ENCODE data around the gene FSTL4. TPM values are rescaled to one million over a fixed set of nuclear protein-coding genes. Genes with fewer than 3 reads are reported as not detected.

Gene FSTL4
- total RNA-seq, 1 experiment from 2014 or later, result 2.7 TPM

DNA sequence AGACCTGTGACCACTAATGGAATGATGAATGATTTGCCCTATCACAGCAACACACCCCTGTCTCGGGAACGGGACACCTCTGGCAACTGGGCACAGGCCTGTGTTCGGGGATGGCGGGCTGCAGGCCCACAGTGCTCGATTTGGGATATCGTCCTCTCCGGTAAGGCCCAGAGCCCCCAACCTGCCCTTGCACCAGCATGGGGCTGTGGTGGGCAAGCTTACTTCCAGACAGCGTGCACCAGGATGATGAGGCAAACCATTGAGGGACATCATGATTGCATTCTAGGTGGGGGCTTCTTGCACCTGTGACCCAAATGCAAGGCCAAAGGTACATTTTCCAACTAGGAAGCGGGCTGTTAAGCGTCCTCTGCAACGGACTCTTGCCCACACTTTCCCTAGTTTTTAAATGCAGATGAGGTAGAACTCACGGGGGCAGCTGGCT, 275.4 kb downstream of the FSTL4 start:
- H3K27me3 Mint-ChIP-seq (ENCODE audit: insufficient read depth, unreplicated experiment), result peaks cover 6% of the 10 kb centered on the region
- H3K4me1 ChIP-seq, result peaks cover 6% of the 10 kb centered on the region; the same call in 1 of the 2 replicates
- H3K4me3 Mint-ChIP-seq (ENCODE audit: unreplicated experiment), result no peak overlapping the region
- TF ChIP-seq, protein P1, sequence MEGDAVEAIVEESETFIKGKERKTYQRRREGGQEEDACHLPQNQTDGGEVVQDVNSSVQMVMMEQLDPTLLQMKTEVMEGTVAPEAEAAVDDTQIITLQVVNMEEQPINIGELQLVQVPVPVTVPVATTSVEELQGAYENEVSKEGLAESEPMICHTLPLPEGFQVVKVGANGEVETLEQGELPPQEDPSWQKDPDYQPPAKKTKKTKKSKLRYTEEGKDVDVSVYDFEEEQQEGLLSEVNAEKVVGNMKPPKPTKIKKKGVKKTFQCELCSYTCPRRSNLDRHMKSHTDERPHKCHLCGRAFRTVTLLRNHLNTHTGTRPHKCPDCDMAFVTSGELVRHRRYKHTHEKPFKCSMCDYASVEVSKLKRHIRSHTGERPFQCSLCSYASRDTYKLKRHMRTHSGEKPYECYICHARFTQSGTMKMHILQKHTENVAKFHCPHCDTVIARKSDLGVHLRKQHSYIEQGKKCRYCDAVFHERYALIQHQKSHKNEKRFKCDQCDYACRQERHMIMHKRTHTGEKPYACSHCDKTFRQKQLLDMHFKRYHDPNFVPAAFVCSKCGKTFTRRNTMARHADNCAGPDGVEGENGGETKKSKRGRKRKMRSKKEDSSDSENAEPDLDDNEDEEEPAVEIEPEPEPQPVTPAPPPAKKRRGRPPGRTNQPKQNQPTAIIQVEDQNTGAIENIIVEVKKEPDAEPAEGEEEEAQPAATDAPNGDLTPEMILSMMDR (IDR thresholded peaks at IDR 0.05; ENCODE audit: insufficient read depth in 1 of 2, low read depth in 1 of 2, low read length in 1 of 2, severe bottlenecking in 1 of 2, unreplicated experiment in 1 of 2), result no peak
- H3K9me3 ChIP-seq, result no peaks in the 10 kb centered on the region
- POLR2A ChIA-PET, result no interaction called here
- H3K4me1 Mint-ChIP-seq (ENCODE audit: low read depth, unreplicated experiment), result no peaks in the 10 kb centered on the region
- BruUV-seq (replicated peaks), result no TSS peak
- no peaks in the 10 kb centered on the region for H3K36me3 Mint-ChIP-seq (ENCODE audit: insufficient read depth, unreplicated experiment)
- no peak overlapping the region for H3K4me3 ChIP-seq (ENCODE audit: low read depth, low read length)
- no peaks in the 10 kb centered on the region for H3K27me3 ChIP-seq (replicated peaks; ENCODE audit: control insufficient read depth, insufficient read depth, low read length)
- no peak for DNase-seq
- intact Hi-C loops (cut with micrococcal nuclease; ENCODE audit: unreplicated experiment), result no loop called here
- CTCF ChIA-PET, result no interaction called here
- H3K36me3 ChIP-seq (ENCODE audit: control insufficient read depth, insufficient read depth, low read length), result no peaks in the 10 kb centered on the region
- no peaks in the 10 kb centered on the region for H3K9me3 Mint-ChIP-seq (ENCODE audit: unreplicated experiment)
- H3K27ac Mint-ChIP-seq (ENCODE audit: unreplicated experiment), result no peak overlapping the region

DNA sequence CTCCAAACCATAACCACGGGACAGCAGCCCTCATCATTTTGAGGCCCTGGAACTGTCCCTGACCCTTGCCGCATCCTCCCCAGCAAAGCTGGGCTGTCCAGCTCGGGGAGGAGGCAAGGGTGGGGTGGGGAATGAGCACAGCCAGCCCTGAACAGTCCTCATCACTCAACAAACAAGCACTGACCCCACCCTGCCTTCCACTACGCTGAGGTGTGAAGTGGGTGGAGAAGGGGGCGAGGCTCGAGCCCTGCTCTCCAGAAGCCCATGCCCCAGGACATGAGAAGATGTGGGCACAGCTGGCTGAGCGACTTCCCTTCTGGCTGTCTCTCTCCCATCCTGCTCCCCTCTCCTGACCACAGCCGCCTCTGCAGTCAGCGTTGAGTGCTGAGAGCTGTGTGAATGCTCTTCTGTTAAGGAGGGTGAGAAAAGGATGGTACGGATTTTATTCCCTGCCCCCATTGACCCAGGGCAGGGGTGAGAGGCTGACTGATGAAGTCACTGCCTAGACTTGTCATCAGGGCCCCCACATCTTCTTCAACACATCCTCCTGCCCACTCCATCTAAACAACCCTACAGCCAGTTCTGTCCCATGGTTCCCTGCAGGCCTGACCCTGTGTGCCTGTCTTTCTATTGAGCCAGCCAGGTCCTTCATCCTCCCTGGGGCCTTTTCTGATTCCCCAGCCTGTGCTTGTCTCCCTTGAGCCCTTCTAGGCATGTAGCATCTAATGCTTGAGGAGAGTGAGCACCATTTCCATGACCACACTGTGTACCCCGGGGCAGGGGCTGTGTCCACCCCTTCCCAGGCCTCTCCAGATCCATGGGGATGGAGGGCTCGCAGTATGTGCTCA, 276.0 kb downstream of the FSTL4 start:
- TF ChIP-seq, protein P1 (IDR thresholded peaks at IDR 0.05; ENCODE audit: insufficient read depth in 1 of 2, low read depth in 1 of 2, low read length in 1 of 2, severe bottlenecking in 1 of 2, unreplicated experiment in 1 of 2), result no peak
- no peaks in the 10 kb centered on the region for H3K4me1 Mint-ChIP-seq (ENCODE audit: low read depth, unreplicated experiment)
- H3K36me3 ChIP-seq (ENCODE audit: control insufficient read depth, insufficient read depth, low read length), result no peaks in the 10 kb centered on the region
- no peaks in the 10 kb centered on the region for H3K9me3 Mint-ChIP-seq (ENCODE audit: unreplicated experiment)
- BruUV-seq (replicated peaks), result no TSS peak
- H3K4me3 ChIP-seq (ENCODE audit: low read depth, low read length), result no peak overlapping the region
- no peaks in the 10 kb centered on the region for H3K27me3 ChIP-seq (replicated peaks; ENCODE audit: control insufficient read depth, insufficient read depth, low read length)
- no peaks in the 10 kb centered on the region for H3K9me3 ChIP-seq
- CTCF ChIA-PET, result no interaction called here
- no peak for DNase-seq
- H3K27ac Mint-ChIP-seq (ENCODE audit: unreplicated experiment), result no peak overlapping the region
- H3K4me3 Mint-ChIP-seq (ENCODE audit: unreplicated experiment), result no peak overlapping the region
- no peaks in the 10 kb centered on the region for H3K36me3 Mint-ChIP-seq (ENCODE audit: insufficient read depth, unreplicated experiment)
- intact Hi-C loops (cut with micrococcal nuclease; ENCODE audit: unreplicated experiment), result no loop called here
- peaks cover 6% of the 10 kb centered on the region for H3K27me3 Mint-ChIP-seq (ENCODE audit: insufficient read depth, unreplicated experiment)
- POLR2A ChIA-PET, result no interaction called here
- H3K4me1 ChIP-seq, result peaks cover 6% of the 10 kb centered on the region; the same call in 1 of the 2 replicates

DNA sequence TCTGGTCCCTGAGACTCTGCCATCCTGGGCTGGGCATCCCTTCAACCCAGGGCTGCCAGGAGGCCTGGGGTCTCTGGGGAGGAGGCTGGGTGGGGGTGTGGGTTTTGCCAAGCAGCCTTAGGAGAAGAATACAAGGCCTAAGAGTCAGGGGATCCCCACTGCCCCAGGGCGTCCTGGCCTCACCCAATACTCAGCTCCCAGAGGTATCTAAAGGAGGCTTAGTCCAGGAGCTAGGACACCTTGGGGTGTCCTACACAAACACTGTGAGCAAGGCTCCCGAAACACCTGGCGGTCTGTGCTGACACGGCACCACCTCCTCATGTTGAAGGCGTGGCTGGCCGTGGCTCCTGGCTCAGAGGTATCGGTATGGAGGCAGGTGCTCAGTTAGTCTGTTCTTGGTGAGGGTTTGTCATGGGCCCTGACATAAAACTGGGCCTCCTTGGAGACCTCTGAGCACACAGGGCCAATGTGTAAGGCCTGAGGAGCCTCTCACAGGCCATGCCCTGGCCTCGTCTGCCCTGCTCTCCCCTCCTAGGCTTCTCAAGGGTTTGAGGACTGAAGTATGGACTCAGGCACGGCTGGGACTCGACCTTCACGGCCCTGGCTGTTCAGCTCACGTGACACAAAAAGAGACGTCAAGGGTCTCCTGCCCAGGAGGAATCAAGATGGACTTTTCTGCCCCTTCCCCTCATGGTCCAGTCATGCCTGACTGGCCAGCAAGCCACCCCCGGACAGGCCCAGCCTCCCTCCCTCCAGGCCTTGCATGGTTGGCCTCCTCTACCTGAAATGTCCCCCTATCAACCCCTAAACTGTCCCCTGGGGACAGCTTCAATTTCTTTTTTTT, 277.3 kb downstream of the FSTL4 start:
- ChIA-PET CTCF (no interaction called here), POLR2A (no interaction called here)
- Mint-ChIP-seq H3K36me3 (ENCODE audit: insufficient read depth, unreplicated experiment) (no peaks in the 10 kb centered on the region), H3K4me1 (ENCODE audit: low read depth, unreplicated experiment) (no peaks in the 10 kb centered on the region), H3K27ac (ENCODE audit: unreplicated experiment) (no peak overlapping the region), H3K27me3 (ENCODE audit: insufficient read depth, unreplicated experiment) (peaks cover 6% of the 10 kb centered on the region), H3K4me3 (ENCODE audit: unreplicated experiment) (no peak overlapping the region), H3K9me3 (ENCODE audit: unreplicated experiment) (no peaks in the 10 kb centered on the region)
- intact Hi-C loops (cut with micrococcal nuclease; ENCODE audit: unreplicated experiment), result no loop called here
- no peaks in the 10 kb centered on the region for H3K36me3 ChIP-seq (ENCODE audit: control insufficient read depth, insufficient read depth, low read length)
- no TSS peak for BruUV-seq (replicated peaks)
- DNase-seq, result no peak
- H3K4me1 ChIP-seq, result peaks cover 6% of the 10 kb centered on the region; the same call in 1 of the 2 replicates
- TF ChIP-seq, protein P1 (IDR thresholded peaks at IDR 0.05; ENCODE audit: insufficient read depth in 1 of 2, low read depth in 1 of 2, low read length in 1 of 2, severe bottlenecking in 1 of 2, unreplicated experiment in 1 of 2), result no peak
- H3K27me3 ChIP-seq (replicated peaks; ENCODE audit: control insufficient read depth, insufficient read depth, low read length), result no peaks in the 10 kb centered on the region
- no peaks in the 10 kb centered on the region for H3K9me3 ChIP-seq
- H3K4me3 ChIP-seq (ENCODE audit: low read depth, low read length), result no peak overlapping the region
